ENCODE measurements around the gene CCRL2.
"Not testable (repeated sequence)": the region's sequence is repeated elsewhere in the genome, so short reads cannot be mapped to it uniquely, and the experiment has no call there.

Gene CCRL2

GRCh38 chr3:46427916-46428833 is 21.1 kb downstream of the CCRL2 start:
- FAIRE-seq (no peak), DNase-seq (ENCODE audit: low spot score) (no peak)

GRCh38 chr3:46429250-46429649 is 22.2 kb downstream of the CCRL2 start:
- FAIRE-seq (no peak), DNase-seq (ENCODE audit: low spot score) (no peak)

GRCh38 chr3:46429671-46430070 is 22.6 kb downstream of the CCRL2 start:
- DNase-seq (ENCODE audit: low spot score) (no peak), FAIRE-seq (no peak)

- not testable (repeated sequence) for DNase-seq (ENCODE audit: low spot score); FAIRE-seq
Measured at GRCh38 chr3:46430879-46431278, 23.8 kb downstream of the CCRL2 start.

- DNase-seq (ENCODE audit: low spot score); FAIRE-seq: not testable (repeated sequence)
Measured at GRCh38 chr3:46431905-46432304, 24.8 kb downstream of the CCRL2 start.

GRCh38 chr3:46433118-46433517 is 26.1 kb downstream of the CCRL2 start:
- not testable (repeated sequence) for FAIRE-seq; DNase-seq (ENCODE audit: low spot score)

- FAIRE-seq: no peak
- no peak for DNase-seq (ENCODE audit: low spot score)
Measured at GRCh38 chr3:46433841-46434240, 26.8 kb downstream of the CCRL2 start.

- FAIRE-seq: no peak
Measured at GRCh38 chr3:46435081-46435726, 28.1 kb downstream of the CCRL2 start.

GRCh38 chr3:46438831-46439230 is 31.8 kb downstream of the CCRL2 start:
- DNase-seq (ENCODE audit: low spot score): no peak
- no peak for FAIRE-seq

More at GRCh38 chr3:46435081-46435726, 28.1 kb downstream of the CCRL2 start:
- DNase-seq (ENCODE audit: low spot score): no peak

GRCh38 chr3:46440531-46441294 is 33.7 kb downstream of the CCRL2 start:
- FAIRE-seq (no peak), DNase-seq (ENCODE audit: low spot score) (no peak)

- FAIRE-seq: no peak
- DNase-seq (ENCODE audit: low spot score): no peak
Measured at GRCh38 chr3:46442576-46443530, 35.8 kb downstream of the CCRL2 start.

GRCh38 chr3:46447228-46447985 is 40.3 kb downstream of the CCRL2 start:
- FAIRE-seq (no peak), DNase-seq (ENCODE audit: low spot score) (no peak)

GRCh38 chr3:46448721-46449120 is 41.7 kb downstream of the CCRL2 start:
- FAIRE-seq (no peak), DNase-seq (ENCODE audit: low spot score) (no peak)

- DNase-seq (ENCODE audit: low spot score) (no peak), FAIRE-seq (no peak)
Measured at GRCh38 chr3:46449755-46450552, 42.9 kb downstream of the CCRL2 start.

GRCh38 chr3:46453526-46454208 is 46.6 kb downstream of the CCRL2 start:
- no peak for FAIRE-seq
- no peak for DNase-seq (ENCODE audit: low spot score)

GRCh38 chr3:46454209-46454595 is 47.1 kb downstream of the CCRL2 start:
- DNase-seq (ENCODE audit: low spot score) (no peak), FAIRE-seq (no peak)

- DNase-seq (ENCODE audit: low spot score) (no peak), FAIRE-seq (no peak)
Measured at GRCh38 chr3:46454606-46455005, 47.5 kb downstream of the CCRL2 start.

All from RCC 7860 (cell line).